Parathyroid adenoma (tissue), 2 donors: ENCODE results near the gene ZFP64.

Experiments used
- H2AFZ ChIP-seq: fragments of 300-600 bp; sonication (generic); one replicate; pipeline ENCODE4 v1.7.0; 2017; ENCODE audit warnings: antibody characterized with exemption, mild to moderate bottlenecking
- H3K27ac ChIP-seq: fragments of 300-600 bp; sonication (generic); one replicate; pipeline ENCODE4 v1.7.0; 2017
- H3K27me3 ChIP-seq: fragments of 300-600 bp; sonication (generic); one replicate; pipeline ENCODE4 v1.7.0; 2017; ENCODE audit warnings: low read length; ENCODE audit not compliant: control insufficient read depth, insufficient read depth
- H3K36me3 ChIP-seq: fragments of 300-600 bp; sonication (generic); one replicate; pipeline ENCODE4 v1.7.0; 2017; ENCODE audit warnings: low read length; ENCODE audit not compliant: control insufficient read depth, insufficient read depth
- H3K4me1 ChIP-seq: fragments of 300-600 bp; sonication (generic); one replicate; pipeline ENCODE4 v1.7.0; 2017; ENCODE audit warnings: control low read depth
- H3K4me2 ChIP-seq: fragments of 300-600 bp; sonication (generic); one replicate; pipeline ENCODE4 v1.7.0; 2017; ENCODE audit warnings: low read length
- H3K4me3 ChIP-seq: fragments of 300-600 bp; sonication (generic); one replicate; pipeline ENCODE4 v1.7.0; 2017; ENCODE audit warnings: low read depth, low read length
- H3K79me2 ChIP-seq: fragments of 300-600 bp; sonication (generic); one replicate; pipeline ENCODE4 v1.7.0; 2017; ENCODE audit warnings: control low read depth
- H3K9ac ChIP-seq: fragments of 300-600 bp; sonication (generic); one replicate; pipeline ENCODE4 v1.7.0; 2017; ENCODE audit warnings: mild to moderate bottlenecking
- H3K9me3 ChIP-seq: fragments of 300-600 bp; sonication (generic); one replicate; pipeline ENCODE4 v1.7.0; 2017; ENCODE audit warnings: low read length; ENCODE audit not compliant: control insufficient read depth
- TF ChIP-seq, protein P1 (sequence below): fragments of 300-600 bp; sonication (generic); IDR thresholded peaks from one replicate; pipeline ENCODE4 v1.7.0; 2017; ENCODE audit warnings: antibody characterized with exemption, mild to moderate bottlenecking
- donor health status: primary hyperparathyroidism.

ZFP64 gene

DNA sequence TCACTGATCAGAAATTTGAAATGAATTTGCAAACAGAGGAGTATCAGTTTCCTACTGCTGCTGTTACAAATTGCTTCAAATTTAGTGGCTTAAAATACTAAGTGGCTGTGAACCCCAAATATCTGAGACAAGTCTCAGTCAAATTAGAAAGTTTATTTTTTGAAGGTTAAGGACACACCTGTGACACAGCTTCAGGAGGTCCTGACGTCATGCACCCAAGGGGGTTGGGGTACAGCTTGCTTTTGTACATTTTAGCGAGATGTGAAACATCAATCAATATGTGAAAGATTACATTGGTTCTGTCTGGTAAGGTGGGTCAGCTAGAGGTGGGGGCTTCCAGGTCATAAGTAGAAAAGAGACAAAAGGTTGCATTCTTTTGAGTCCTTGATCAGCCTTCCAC, 21.4 kb upstream of the ZFP64 start:
- Histone ChIP-seq H3K9me3 (no peaks in the 10 kb centered on the region), H3K27ac (no peak overlapping the region), H2AFZ (no peak overlapping the region), H3K4me1 (no peaks in the 10 kb centered on the region), H3K4me2 (no peak overlapping the region), H3K27me3 (no peaks in the 10 kb centered on the region), H3K79me2 (no peaks in the 10 kb centered on the region), H3K36me3 (no peaks in the 10 kb centered on the region), H3K4me3 (no peak overlapping the region), H3K9ac (no peak overlapping the region)
- TF ChIP-seq, protein P1, sequence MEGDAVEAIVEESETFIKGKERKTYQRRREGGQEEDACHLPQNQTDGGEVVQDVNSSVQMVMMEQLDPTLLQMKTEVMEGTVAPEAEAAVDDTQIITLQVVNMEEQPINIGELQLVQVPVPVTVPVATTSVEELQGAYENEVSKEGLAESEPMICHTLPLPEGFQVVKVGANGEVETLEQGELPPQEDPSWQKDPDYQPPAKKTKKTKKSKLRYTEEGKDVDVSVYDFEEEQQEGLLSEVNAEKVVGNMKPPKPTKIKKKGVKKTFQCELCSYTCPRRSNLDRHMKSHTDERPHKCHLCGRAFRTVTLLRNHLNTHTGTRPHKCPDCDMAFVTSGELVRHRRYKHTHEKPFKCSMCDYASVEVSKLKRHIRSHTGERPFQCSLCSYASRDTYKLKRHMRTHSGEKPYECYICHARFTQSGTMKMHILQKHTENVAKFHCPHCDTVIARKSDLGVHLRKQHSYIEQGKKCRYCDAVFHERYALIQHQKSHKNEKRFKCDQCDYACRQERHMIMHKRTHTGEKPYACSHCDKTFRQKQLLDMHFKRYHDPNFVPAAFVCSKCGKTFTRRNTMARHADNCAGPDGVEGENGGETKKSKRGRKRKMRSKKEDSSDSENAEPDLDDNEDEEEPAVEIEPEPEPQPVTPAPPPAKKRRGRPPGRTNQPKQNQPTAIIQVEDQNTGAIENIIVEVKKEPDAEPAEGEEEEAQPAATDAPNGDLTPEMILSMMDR: no peak

- no peak overlapping the region for H2AFZ ChIP-seq
- H3K9me3 ChIP-seq: no peaks in the 10 kb centered on the region
- TF ChIP-seq, protein P1: no peak
- no peak overlapping the region for H3K4me3 ChIP-seq
- H3K4me2 ChIP-seq: no peak overlapping the region
- no peak overlapping the region for H3K27ac ChIP-seq
- H3K9ac ChIP-seq: no peak overlapping the region
- no peaks in the 10 kb centered on the region for H3K27me3 ChIP-seq
- H3K79me2 ChIP-seq: no peaks in the 10 kb centered on the region
- no peaks in the 10 kb centered on the region for H3K4me1 ChIP-seq
- no peaks in the 10 kb centered on the region for H3K36me3 ChIP-seq
Measured at GRCh38 chr20:52210037-52210990, 18.7 kb upstream of the ZFP64 start.

- TF ChIP-seq, protein P1: no peak
- Histone ChIP-seq H3K27me3 (no peaks in the 10 kb centered on the region), H3K4me3 (no peak overlapping the region), H3K79me2 (no peaks in the 10 kb centered on the region), H2AFZ (no peak overlapping the region), H3K36me3 (no peaks in the 10 kb centered on the region), H3K4me2 (no peak overlapping the region), H3K27ac (no peak overlapping the region), H3K9me3 (no peaks in the 10 kb centered on the region), H3K9ac (no peak overlapping the region), H3K4me1 (no peaks in the 10 kb centered on the region)
Measured at GRCh38 chr20:52209154-52209571, 17.6 kb upstream of the ZFP64 start.

- H3K36me3 ChIP-seq: no peaks in the 10 kb centered on the region
- H3K9me3 ChIP-seq: no peaks in the 10 kb centered on the region
- H3K27me3 ChIP-seq: no peaks in the 10 kb centered on the region
- H3K4me3 ChIP-seq: no peak overlapping the region
- no peak overlapping the region for H3K27ac ChIP-seq
- TF ChIP-seq, protein P1: no peak
- no peak overlapping the region for H2AFZ ChIP-seq
- H3K4me1 ChIP-seq: no peaks in the 10 kb centered on the region
- H3K9ac ChIP-seq: no peak overlapping the region
- H3K4me2 ChIP-seq: no peak overlapping the region
- H3K79me2 ChIP-seq: no peaks in the 10 kb centered on the region
Measured at GRCh38 chr20:52207020-52207810, 15.6 kb upstream of the ZFP64 start.
